ENCODE measurements around the gene PTCRA.

DNA sequence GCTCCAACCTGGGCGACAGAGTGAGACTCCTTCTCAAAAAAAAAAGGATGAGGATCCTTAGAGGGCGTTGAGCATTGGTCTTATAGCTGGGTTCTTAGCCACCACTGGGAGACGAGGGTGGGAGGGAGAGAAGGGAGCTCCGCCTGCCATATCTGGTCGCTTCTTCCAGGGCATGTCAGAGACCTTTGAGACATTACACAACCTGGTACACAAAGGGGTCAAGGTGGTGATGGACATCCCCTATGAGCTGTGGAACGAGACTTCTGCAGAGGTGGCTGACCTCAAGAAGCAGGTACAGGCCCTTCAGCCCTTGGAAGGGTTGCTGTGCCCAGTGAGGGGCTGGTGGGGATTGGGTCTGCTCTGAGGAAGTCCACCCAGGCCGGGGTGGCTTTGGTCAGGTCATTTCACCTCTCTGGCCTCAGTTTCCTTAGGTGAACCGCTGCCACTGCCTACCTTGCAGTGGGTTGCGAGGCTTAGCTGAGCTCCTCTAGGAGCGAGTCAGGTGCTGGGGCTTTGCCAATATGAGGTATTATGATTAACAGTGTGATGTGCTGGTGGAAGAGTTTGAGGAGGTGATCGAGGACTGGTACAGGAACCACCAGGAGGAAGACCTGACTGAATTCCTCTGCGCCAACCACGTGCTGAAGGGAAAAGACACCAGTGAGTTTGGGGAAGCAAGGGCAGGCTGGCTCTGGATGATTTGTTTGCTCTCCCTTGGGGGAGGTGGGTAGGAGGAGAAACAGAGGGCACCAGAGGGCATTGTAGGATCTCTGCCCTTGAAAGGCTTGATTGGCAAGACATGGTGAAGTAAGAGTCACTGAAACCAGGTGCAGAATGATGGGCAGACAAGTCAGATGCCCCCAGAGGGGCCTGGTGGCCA, 21.9 kb downstream of the PTCRA start:
- TF ChIP-seq, protein P1, sequence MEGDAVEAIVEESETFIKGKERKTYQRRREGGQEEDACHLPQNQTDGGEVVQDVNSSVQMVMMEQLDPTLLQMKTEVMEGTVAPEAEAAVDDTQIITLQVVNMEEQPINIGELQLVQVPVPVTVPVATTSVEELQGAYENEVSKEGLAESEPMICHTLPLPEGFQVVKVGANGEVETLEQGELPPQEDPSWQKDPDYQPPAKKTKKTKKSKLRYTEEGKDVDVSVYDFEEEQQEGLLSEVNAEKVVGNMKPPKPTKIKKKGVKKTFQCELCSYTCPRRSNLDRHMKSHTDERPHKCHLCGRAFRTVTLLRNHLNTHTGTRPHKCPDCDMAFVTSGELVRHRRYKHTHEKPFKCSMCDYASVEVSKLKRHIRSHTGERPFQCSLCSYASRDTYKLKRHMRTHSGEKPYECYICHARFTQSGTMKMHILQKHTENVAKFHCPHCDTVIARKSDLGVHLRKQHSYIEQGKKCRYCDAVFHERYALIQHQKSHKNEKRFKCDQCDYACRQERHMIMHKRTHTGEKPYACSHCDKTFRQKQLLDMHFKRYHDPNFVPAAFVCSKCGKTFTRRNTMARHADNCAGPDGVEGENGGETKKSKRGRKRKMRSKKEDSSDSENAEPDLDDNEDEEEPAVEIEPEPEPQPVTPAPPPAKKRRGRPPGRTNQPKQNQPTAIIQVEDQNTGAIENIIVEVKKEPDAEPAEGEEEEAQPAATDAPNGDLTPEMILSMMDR (conservative IDR thresholded peaks at IDR 0.05; ENCODE audit: low read depth, low read length) = no peak
- TF ChIP-seq POLR2A (IDR thresholded peaks at IDR 0.05; ENCODE audit: low read depth, low read length) = no peak
